Smooth muscle cell of bladder (primary cell): ENCODE results near the gene MERTK. TPM values are rescaled to one million over a fixed set of nuclear protein-coding genes. Genes with fewer than 3 reads are reported as not detected.

Experiments
- total RNA-seq: library from RNA; depleted of rRNA; stranded (reverse); fragments of >200 nt; gene quantifications from 2 replicates; pipeline ENCODE4 v1.2.3, GENCODE V29; 2014

The MERTK gene
- 0.14 and 0.28 TPM in 2 replicates for total RNA-seq

DNA sequence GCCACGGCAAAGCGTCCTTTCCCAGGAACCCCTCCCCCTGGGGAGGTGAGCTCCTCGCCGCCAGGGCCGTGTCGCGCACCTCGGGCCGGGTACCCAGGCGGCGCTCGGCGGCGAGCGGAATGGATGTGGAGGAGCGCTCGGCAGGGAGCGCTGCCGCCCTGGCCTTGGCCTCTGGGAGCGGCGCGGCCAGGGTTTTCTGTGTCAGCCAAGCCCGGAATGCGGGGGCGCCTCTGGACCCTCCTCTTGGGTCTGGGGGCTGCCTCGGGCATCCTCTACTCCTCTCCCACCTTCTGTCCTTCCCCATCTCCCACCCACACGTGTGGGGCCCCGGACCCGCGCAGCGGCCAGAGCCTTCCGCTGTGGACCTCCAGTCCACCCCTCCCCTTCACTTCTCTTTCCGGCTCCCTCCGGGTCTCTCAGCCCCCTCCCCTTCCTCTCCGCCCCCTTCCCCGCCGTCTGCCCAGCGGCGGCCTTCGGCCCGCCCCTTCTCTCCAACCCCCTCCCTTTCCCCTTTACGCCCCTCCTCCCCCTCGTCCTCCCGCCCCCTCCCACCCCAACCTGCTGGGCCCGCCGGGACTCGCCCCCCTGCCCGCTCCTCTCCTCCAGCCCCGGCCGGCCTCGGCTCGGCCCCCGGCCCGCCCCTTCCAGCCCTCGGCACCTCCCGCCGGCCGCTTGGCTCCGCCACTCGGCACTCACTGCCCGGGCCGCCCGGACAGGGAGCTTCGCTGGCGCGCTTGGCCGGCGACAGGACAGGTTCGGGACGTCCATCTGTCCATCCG, at the start of gene MERTK:
MERTK (plus strand) TSS at position 684 of the 779 bp plus-strand sequence. CDS start 129 bp downstream, outside the sequence.

GRCh38 chr2:111883661-111884591, 14.5 kb upstream of the MERTK start, which contains the start of gene ANAPC1:
Gene ANAPC1, minus strand, starts transcription at chr2:111884193. Its CDS starts 3,368 bp downstream, at chr2:111880825.

DNA sequence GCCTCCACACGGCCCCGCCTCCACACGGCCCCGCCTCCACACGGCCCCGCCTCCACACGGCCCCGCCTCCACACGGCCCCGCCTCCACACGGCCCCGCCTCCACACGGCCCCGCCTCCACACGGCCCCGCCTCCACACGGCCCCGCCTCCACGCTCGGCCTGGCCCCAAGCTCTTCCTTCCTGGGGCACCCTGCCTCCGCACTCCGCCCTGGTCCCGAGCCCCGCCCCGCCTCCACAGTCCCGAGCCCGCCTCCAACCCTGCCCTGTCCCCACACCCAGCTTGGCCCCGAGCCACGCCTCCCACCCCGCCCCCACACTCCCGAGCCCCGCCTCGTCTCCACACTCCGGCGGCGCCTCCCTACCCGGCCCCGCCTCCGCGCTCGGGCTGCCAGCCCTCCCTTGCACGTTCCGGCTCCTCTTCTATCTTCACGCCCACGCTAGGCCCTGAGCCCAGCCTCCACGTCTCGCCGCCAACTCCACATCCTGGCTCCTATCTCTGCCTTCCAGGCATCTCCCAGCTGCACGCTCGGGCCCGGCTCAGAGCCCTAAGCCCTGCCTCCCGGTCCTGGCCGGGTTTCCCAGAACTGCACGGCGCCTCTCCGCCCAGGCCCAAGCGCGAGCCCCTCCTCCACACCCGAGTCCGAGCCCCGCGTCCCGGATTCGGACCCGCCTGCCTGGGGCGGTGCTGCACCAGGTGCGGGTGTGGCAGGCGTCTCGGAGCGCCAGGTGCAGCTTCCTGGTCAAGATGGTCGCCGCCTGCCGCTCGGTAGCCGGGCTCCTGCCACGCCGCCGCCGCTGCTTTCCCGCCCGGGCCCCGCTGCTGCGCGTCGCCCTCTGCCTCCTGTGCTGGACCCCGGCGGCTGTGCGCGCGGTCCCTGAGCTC, 156.7 kb downstream of the MERTK start, which contains the start of gene TMEM87B:
TMEM87B (plus strand) TSS at position 423 of the 883 bp plus-strand sequence; CDS start at position 746, 323 bp downstream.

Other genes with a start within 250 kb of the MERTK start
- gene ANAPC1, start 14.4 kb upstream of the MERTK start, total RNA-seq = 32.3 and 44.6 TPM in 2 replicates
- 27.4 and 40.8 TPM in 2 replicates for gene TMEM87B, start 156.7 kb downstream of the MERTK start, total RNA-seq
- 0.57 and 0.74 TPM in 2 replicates for gene FBLN7, start 239.8 kb downstream of the MERTK start, total RNA-seq